ENCODE results near the gene RFC5.
A peak's percentile ranks its signal among the peaks of the same experiment; 100 is the strongest.
"Not testable (repeated sequence)": the region's sequence is repeated elsewhere in the genome, so short reads cannot be mapped to it uniquely, and the experiment has no call there.

RFC5 gene

GRCh38 chr12:118016424-118017264 lies at the start of gene RFC5:
TSS of gene RFC5 (plus strand) at chr12:118016703. CDS start at chr12:118016828, 125 bp downstream.
- DNase-seq, result peak; percentile 94

- no peak for DNase-seq
Observed at GRCh38 chr12:117967043-117967442, 49.5 kb upstream of the RFC5 start.

- no peak for DNase-seq
Observed at GRCh38 chr12:117967512-117967911, 49.0 kb upstream of the RFC5 start.

- no peak for DNase-seq
Observed at GRCh38 chr12:117968151-117968789, 48.2 kb upstream of the RFC5 start.

GRCh38 chr12:117968826-117969659 lies 47.5 kb upstream of the RFC5 start, which contains the start of gene KSR2:
TSS of gene KSR2 (minus strand) at chr12:117968990. CDS start at chr12:117968255, 735 bp downstream.
- peak; percentile 87 for DNase-seq

- DNase-seq, result no peak
Observed at GRCh38 chr12:117970334-117970733, 46.2 kb upstream of the RFC5 start.

GRCh38 chr12:117972301-117972700 lies 44.2 kb upstream of the RFC5 start:
- DNase-seq, result peak; percentile 39

- no peak for DNase-seq
Observed at GRCh38 chr12:117975006-117975405, 41.5 kb upstream of the RFC5 start.

- no peak for DNase-seq
Observed at GRCh38 chr12:117977373-117977772, 39.1 kb upstream of the RFC5 start.

GRCh38 chr12:117980616-117981015 lies 35.9 kb upstream of the RFC5 start:
- DNase-seq, result no peak

GRCh38 chr12:117981267-117981666 lies 35.2 kb upstream of the RFC5 start:
- no peak for DNase-seq

- no peak for DNase-seq
Observed at GRCh38 chr12:117985182-117985581, 31.3 kb upstream of the RFC5 start.

GRCh38 chr12:117986705-117987469 lies 29.6 kb upstream of the RFC5 start:
- no peak for DNase-seq

- DNase-seq, result no peak
Observed at GRCh38 chr12:117994551-117995438, 21.7 kb upstream of the RFC5 start.

GRCh38 chr12:117998719-117999118 lies 17.8 kb upstream of the RFC5 start:
- no peak for DNase-seq

GRCh38 chr12:117999806-118000205 lies 16.7 kb upstream of the RFC5 start:
- not testable (repeated sequence) for DNase-seq

GRCh38 chr12:118010903-118011302 lies 5.6 kb upstream of the RFC5 start:
- no peak for DNase-seq

GRCh38 chr12:118011377-118011776 lies 5.1 kb upstream of the RFC5 start:
- DNase-seq, result no peak

- no peak for DNase-seq
Observed at GRCh38 chr12:118011961-118012360, 4.5 kb upstream of the RFC5 start.

- no peak for DNase-seq
Observed at GRCh38 chr12:118013283-118013682, 3.2 kb upstream of the RFC5 start.

GRCh38 chr12:118015306-118015705 lies 1.2 kb upstream of the RFC5 start:
- no peak for DNase-seq

All from SHP77 treated with DMSO at 0.1 percent for 48 hours (cell line).